ENCODE data around the gene DACT2.
"Not testable (repeated sequence)": the region's sequence is repeated elsewhere in the genome, so short reads cannot be mapped to it uniquely, and the experiment has no call there.

DACT2 gene

GRCh38 chr6:168320634-168321033, 1.1 kb upstream of the DACT2 start:
- DNase-seq = no peak

DNA sequence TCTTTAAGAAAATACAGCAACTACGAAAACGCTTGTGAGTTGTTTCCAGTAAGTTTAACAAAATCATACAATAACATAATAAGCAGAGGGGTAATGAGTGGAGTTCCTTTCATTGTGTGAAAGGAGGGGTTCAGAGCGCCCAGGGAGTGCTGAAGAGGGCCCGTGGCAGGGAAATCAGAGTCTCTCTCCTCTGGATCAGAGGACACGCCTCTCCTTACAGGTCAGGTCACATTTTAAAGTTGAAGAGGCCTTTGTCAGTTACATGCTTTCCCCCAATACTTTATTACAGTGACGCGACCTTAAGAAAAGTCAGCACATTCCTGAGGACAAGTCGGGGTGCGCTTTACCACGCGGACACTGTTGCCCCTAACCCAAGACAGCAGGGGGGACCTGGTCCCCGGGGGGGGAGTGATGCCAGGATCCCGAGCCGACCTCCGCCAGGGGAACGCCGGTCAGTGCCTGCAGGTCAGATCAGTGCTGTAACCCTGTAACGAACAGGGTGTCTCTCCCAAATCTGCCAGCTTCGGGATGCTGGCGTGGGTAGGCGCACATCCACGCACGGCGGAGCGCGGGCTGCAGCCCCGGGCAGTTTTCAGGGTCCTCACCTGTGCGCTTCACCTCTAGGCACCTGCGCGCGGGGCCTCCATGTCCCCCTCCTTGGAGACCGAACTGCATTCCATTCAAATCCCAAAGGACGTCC, 848 bp downstream of the DACT2 start:
- DNase-seq = no peak

- no peak for DNase-seq
Measured at GRCh38 chr6:168318090-168318489, 1.5 kb downstream of the DACT2 start.

DNA sequence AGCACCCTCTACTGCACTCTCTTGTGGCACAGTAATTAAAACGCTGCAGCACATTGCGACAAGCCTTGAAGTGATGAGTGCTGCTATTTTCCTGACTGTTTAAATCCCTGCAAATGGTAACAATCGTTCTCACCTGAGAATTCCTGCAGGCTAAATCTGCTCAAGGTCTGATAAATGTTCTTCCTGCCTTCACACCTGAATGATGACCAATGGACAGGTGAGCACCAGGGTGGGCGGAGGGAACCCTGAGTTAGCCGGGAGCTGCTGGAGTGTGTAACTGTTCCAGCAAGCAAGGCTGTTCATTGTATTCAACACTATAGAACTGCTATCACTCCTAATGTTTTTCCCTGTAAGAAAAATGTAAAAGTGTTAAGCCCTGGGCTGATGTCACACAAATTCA, 4.0 kb downstream of the DACT2 start:
- DNase-seq = no peak

DNA sequence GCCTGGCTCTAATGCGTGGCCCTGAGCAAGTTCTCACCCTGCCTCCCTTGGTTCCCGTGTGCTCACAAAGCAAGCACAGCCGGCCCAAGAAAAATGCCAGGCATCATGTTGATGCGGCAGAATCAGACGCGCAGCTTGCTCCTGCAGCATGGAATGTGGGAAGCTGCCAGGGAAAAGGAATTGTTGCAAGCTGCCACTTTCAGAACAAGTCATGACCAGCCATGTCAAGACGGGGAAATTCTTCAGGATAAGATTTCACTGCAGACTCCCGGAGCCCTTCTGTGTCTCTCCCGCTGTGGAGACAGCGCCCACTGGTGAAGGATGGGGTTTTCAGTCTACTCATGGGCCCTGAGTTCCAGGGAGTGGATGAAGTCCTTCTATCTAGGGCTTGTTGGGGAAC, 4.6 kb downstream of the DACT2 start:
- no peak for DNase-seq

GRCh38 chr6:168314021-168314420, 5.6 kb downstream of the DACT2 start:
- DNase-seq = no peak

DNA sequence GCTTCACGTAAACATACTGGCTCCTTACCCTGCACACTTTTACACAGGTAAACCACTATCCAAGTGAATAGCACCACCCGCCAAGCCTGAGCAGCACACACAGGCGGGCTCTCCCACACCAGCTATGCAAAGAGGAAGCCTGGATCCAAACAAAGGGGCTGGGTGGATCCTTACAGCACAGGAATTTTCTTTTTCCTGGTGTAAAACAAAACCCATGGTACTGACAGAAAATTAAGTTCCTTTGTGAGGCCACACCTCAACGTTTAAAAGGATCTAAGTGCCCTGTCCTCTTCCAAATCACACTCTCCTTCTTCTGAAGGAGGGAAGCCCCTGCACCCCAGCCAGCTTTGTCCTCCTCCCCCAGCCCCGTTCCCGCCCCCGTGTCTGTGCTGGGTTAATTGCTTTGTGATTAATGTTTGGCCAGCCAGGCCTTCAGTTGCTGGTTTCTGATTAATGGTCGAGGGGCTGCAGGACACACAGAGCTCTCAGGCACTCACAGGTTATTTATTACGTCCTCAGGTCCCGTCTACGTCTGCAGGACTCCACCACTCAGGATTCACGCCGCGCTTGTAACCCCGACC, 6.1 kb downstream of the DACT2 start:
- no peak for DNase-seq

DNA sequence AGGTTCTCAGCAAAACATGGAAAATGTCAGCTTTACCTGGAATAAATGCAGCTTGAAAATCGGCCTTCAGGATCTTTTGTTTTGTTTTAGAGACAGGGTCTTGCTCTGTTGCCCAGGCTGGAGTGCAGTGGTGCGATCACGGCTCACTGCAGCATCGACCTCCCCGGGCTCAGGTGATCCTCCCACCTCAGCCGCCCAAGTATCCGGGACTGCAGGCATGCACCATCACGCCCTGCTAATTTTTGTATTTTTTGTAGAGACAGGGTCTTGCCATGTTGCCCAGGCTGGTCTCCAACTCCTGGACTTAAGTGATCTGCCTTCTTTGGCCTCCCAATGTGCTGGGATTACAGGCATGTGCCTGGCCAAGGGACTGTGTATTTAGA, 7.5 kb downstream of the DACT2 start:
- DNase-seq = not testable (repeated sequence)

DNA sequence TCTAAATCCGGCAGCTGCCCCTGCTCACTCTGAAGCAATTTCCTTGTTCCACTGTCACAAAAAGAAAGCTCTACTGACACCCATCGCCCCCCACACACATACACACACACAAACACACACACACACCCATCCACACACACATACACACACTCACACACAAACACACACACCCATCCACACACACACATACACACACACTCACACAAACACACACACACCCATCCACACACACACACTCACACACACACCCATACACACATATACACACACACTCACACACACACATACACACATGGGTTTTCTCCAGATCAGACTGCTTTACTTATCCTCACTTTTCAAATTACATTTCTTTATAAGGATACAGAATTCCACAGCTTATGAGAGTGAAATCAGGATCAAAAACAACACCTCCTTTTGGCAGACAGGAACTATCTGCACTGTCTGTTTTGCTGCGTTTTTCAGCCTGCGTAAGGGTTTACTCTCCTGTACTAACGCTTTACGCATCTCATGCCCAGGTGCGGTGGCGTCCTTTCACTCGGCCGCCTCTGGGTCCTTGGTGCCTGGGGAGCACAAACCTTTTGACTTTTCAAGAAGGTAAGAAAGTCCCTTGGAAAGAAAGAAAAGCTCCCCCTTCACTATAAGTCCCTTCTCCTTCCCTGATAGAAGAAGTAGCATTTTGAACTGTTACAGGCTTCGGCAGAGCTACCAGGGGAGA, 8.0 kb downstream of the DACT2 start:
- DNase-seq = no peak

DNA sequence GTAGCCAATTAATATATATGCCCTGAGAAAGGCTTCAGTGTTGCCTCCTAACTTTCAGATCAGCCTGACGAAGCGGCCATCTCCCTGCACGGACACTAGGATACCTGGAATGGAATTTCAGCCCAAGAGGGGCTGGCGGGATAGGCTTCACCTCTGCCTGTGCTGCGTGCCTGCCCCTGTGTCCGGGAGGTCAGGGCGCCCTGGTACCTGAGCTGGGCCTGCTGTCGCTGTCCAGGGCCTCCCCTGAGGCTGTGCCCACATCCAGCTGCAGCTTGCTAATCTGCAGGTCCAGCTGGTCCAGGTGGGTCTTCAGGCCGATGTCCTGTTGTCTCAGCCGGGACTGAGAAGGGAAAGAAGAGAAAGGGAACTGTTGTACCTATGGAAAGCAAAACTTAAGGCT, 8.6 kb downstream of the DACT2 start:
- DNase-seq = no peak

- no peak for DNase-seq
Measured at GRCh38 chr6:168310403-168310802, 9.2 kb downstream of the DACT2 start.

- DNase-seq = no peak
Measured at GRCh38 chr6:168309997-168310396, 9.6 kb downstream of the DACT2 start.

GRCh38 chr6:168309183-168309582, 10.4 kb downstream of the DACT2 start:
- no peak for DNase-seq

GRCh38 chr6:168308390-168309144, 11.0 kb downstream of the DACT2 start:
- DNase-seq = no peak

GRCh38 chr6:168307695-168308021, 11.9 kb downstream of the DACT2 start:
- no peak for DNase-seq

GRCh38 chr6:168307015-168307694, 12.4 kb downstream of the DACT2 start:
- no peak for DNase-seq

DNA sequence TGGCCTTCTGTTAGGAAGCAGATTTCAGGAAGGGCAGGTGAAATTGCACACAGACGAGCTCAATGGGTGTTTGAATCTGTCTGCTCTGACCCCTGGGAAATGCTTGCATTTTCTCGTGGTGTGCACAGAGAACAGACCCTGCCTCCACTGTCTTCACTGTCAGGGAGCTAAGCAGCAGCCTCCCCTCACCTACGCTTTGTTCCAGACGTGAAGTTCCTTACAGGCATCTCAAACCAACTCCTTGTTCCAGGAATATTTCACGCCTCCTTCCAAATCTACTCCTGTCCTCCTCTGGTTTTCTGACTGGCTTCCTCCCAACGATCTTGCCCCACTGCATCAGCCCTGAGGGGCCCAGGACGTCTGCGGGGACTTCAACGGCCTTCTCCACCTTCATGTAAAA, 13.7 kb downstream of the DACT2 start:
- DNase-seq = no peak

DNA sequence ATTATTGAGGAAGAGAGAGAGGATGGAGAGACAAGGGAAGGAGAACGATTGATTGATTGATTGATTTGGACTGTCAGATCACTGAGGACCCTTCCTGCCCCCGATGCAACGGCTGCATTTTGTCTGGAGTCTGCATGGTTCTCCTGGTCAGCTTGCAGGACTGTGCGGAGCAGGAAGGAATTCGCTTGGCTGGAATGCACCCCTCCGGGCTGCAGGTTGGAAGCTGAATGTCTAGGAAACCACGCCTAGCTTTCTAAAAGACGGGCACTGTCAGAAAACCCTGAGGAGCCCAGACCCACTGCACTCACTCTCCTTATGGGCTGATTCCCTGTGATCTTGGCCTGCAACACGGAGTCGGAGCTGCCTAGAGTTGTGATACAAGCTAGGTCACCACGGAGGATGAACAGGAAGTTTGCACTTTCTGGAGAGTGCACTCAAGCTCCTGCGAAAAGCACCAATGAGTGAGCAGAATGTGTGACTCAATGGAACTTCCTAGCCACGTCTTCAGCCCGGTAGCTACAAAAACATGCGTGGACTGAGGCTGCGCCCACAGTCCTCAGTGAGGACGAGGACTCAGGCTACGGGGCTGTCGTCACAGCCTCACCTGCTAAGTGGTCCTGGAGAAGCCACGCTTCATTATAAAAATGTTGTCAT, 14.4 kb downstream of the DACT2 start:
- DNase-seq = no peak

DNA sequence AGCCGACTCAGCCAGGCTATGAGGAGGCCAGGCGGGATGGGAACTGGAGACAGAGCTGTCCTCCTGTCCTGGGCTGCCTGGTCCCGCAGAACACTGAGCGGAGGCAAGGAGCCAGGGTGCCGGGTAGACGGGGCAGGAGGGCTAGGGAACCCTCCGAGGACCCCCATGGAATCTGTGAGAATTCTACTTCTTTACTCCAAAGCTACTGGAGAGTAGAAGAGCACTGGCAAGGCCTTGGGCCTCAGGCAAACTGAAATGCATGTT, 14.9 kb downstream of the DACT2 start:
- no peak for DNase-seq

DNA sequence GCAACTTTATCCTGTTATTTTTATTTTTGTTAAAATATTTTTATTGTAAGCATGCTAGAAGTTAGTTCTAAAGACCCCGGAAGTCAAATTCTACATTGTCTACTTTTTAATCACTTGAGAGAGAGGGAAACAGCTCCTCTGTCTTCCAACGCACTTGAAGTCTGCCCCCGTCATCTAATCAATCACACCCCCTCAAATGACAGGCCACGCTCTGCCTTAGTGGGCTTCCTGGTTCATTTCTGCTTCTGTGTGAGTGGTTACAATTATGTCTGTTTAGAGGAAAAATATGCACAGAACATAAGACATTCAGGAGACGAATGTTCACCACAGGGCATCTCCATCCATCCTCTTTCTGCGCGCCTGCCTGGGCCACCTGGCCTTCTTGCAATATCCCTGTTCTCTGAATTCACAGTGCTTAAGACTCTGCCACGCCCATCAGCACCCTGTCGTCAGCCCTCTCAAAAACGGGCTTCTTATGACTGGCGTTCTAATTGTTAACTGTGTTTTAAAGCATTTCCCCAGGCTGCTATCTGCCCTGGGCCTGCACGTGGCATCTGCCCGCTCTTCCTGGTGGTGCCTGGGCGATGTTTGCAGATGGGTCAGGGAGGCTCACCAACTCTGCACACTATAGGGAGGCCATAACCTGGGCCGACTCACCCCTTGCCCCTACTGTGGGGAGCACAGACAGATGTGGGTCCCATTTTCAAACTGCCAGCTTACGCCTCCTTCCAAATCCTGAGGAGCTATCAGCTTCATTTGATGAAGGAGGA, 15.4 kb downstream of the DACT2 start:
- DNase-seq = no peak

- no peak for DNase-seq
Measured at GRCh38 chr6:168302534-168302933, 17.0 kb downstream of the DACT2 start.
